H1 (cell line): ENCODE results near the gene DIP2C. TPM values are rescaled to one million over a fixed set of nuclear protein-coding genes. Genes with fewer than 3 reads are reported as not detected.

Experiments used
- CTCF ChIA-PET: fragments of 300-600 bp; sonication (Branson Sonifier 250); formaldehyde crosslinking; loops from one replicate; lab custom pipeline; 2021; ENCODE audit not compliant: partially characterized antibody; lab: Charles Lee
- POLR2A ChIA-PET: fragments of 300-600 bp; sonication (Branson Sonifier 250); formaldehyde crosslinking; loops from one replicate; lab custom pipeline; 2021; ENCODE audit warnings: inconsistent platforms; ENCODE audit not compliant: partially characterized antibody; lab: Charles Lee
- DNase-seq, 2 experiments: peaks; one replicate each; pipeline versions ENCODE4 v3.0.0 to v3.0.0-alpha.2; 2010 to 2022; ENCODE audit warnings: low spot score in 2 of 2, low read depth in 1 of 2, mixed read lengths in 1 of 2
- FAIRE-seq: peaks from 2 replicates; lab custom pipeline; 2011; peaks lifted over from hg19 to GRCh38; lab: Jason Lieb, UNC
- H2AFZ ChIP-seq: 2 replicates; pipeline ENCODE4 v1.8.1; 2012; ENCODE audit warnings: low read length, inconsistent platforms
- H2AK5ac ChIP-seq: 2 replicates; pipeline ENCODE4 v1.6.1; 2013; ENCODE audit warnings: low read depth, low read length
- H2BK120ac ChIP-seq: replicated peaks from 2 replicates; pipeline ENCODE3; 2013; ENCODE audit warnings: low read depth, low read length, inconsistent platforms
- H2BK12ac ChIP-seq: 2 replicates; pipeline ENCODE4 v1.6.1; 2013; ENCODE audit warnings: low read depth, low read length
- H2BK15ac ChIP-seq: 2 replicates; pipeline ENCODE4 v1.6.1; 2013; ENCODE audit warnings: low read length
- H2BK20ac ChIP-seq: 2 replicates; pipeline ENCODE4 v1.6.1; 2013; ENCODE audit warnings: low read length
- H2BK5ac ChIP-seq: 2 replicates; pipeline ENCODE4 v1.6.1; 2013; ENCODE audit warnings: low read depth, low read length
- H3K14ac ChIP-seq: 2 replicates; pipeline ENCODE4 v1.6.1; 2013; ENCODE audit warnings: inconsistent platforms; ENCODE audit not compliant: insufficient read length
- H3K18ac ChIP-seq: 2 replicates; pipeline ENCODE4 v1.6.1; 2013; ENCODE audit warnings: low read length; ENCODE audit errors: extremely low read depth
- H3K23ac ChIP-seq: 2 replicates; pipeline ENCODE4 v1.6.1; 2013; ENCODE audit warnings: inconsistent platforms; ENCODE audit not compliant: insufficient read length
- H3K23me2 ChIP-seq: 2 replicates; pipeline ENCODE4 v1.6.1; 2013; ENCODE audit warnings: low read depth, low read length
- H3K27ac ChIP-seq: 2 replicates; pipeline ENCODE4 v1.6.1; 2011; ENCODE audit warnings: low read depth, low read length, inconsistent platforms
- H3K27me3 ChIP-seq, 4 experiments: replicated peaks in 1 of 4; 1 replicate in 1 of 4; 2 replicates in 3 of 4; pipeline versions ENCODE4 v1.6.1 to v1.8.1; 2011 to 2013; ENCODE audit warnings: low read length in 3 of 4, mild to moderate bottlenecking in 3 of 4, inconsistent platforms in 2 of 4, mixed read lengths in 2 of 4, moderate library complexity in 1 of 4; ENCODE audit not compliant: control insufficient read depth in 3 of 4, insufficient read depth in 3 of 4; ENCODE audit errors: extremely low read depth in 1 of 4
- H3K36me3 ChIP-seq, 4 experiments: 2 replicates each; pipeline versions ENCODE4 v1.6.1 to v1.8.1; 2011 to 2013; ENCODE audit warnings: mild to moderate bottlenecking in 4 of 4, low read length in 3 of 4, moderate library complexity in 2 of 4, control low read depth in 1 of 4, inconsistent platforms in 1 of 4; ENCODE audit not compliant: insufficient read depth in 4 of 4, control insufficient read depth in 2 of 4
- H3K4ac ChIP-seq: replicated peaks from 2 replicates; pipeline ENCODE3; 2013; ENCODE audit warnings: low read length, low read depth, mixed read lengths, inconsistent platforms; ENCODE audit not compliant: insufficient read length
- H3K4me1 ChIP-seq, 4 experiments: replicated peaks in 1 of 4; 1 replicate in 1 of 4; 2 replicates in 3 of 4; pipeline versions ENCODE4 v1.6.1 to v1.8.1; 2011 to 2013; ENCODE audit warnings: low read length in 3 of 4, inconsistent platforms in 2 of 4, mixed read lengths in 1 of 4; ENCODE audit not compliant: insufficient read depth in 4 of 4, control insufficient read depth in 3 of 4
- H3K4me2 ChIP-seq, 2 experiments: 2 replicates each; pipeline versions ENCODE4 v1.6.1 to v1.8.1; 2011 to 2013; ENCODE audit warnings: low read depth in 2 of 2, low read length in 2 of 2, control low read depth in 1 of 2, inconsistent platforms in 1 of 2, mild to moderate bottlenecking in 1 of 2; ENCODE audit not compliant: insufficient read depth in 1 of 2
- H3K4me3 ChIP-seq, 4 experiments: fragments of 200-600, 300-600 bp in 1 of 4; sonication (generic), shearing (Covaris generic), sonication (Bioruptor Twin) in 1 of 4; 2 replicates each; pipeline versions ENCODE4 v1.5.1 to v1.8.1; 2011 to 2016; ENCODE audit warnings: low read length in 4 of 4, low read depth in 3 of 4, control low read depth in 2 of 4, inconsistent platforms in 2 of 4, mild to moderate bottlenecking in 2 of 4, mixed read lengths in 1 of 4, moderate library complexity in 1 of 4; ENCODE audit not compliant: insufficient read depth in 2 of 4; ENCODE audit errors: extremely low read depth in 1 of 4
- H3K56ac ChIP-seq: replicated peaks from 2 replicates; pipeline ENCODE3; 2013; ENCODE audit warnings: low read depth, mild to moderate bottlenecking, mixed read lengths, low read length, inconsistent platforms; ENCODE audit not compliant: insufficient read length
- H3K79me1 ChIP-seq: 2 replicates; pipeline ENCODE4 v1.6.1; 2013; ENCODE audit warnings: low read depth, low read length, control low read depth
- H3K79me2 ChIP-seq, 2 experiments: 2 replicates each; pipeline versions ENCODE4 v1.6.1 to v1.8.1; 2012 to 2013; ENCODE audit warnings: low read length in 2 of 2, mild to moderate bottlenecking in 2 of 2, inconsistent platforms in 1 of 2; ENCODE audit not compliant: insufficient read depth in 2 of 2, control insufficient read depth in 1 of 2
- H3K9ac ChIP-seq, 4 experiments: replicated peaks in 1 of 4; 1 replicate in 1 of 4; 2 replicates in 3 of 4; pipeline versions ENCODE4 v1.6.1 to v1.8.1; 2011 to 2013; ENCODE audit warnings: low read depth in 3 of 4, low read length in 3 of 4, control low read depth in 2 of 4, mild to moderate bottlenecking in 2 of 4, moderate library complexity in 2 of 4, inconsistent platforms in 1 of 4; ENCODE audit errors: extremely low read depth in 1 of 4
- H3K9me3 ChIP-seq, 2 experiments: 2 replicates each; pipeline versions ENCODE4 v1.6.1 to v1.8.1; 2012 to 2013; ENCODE audit warnings: mild to moderate bottlenecking in 2 of 2, moderate library complexity in 2 of 2, control low read depth in 1 of 2, inconsistent platforms in 1 of 2, low read depth in 1 of 2, low read length in 1 of 2, mixed read lengths in 1 of 2; ENCODE audit not compliant: insufficient read depth in 2 of 2
- H4K20me1 ChIP-seq, 2 experiments: replicated peaks in 1 of 2; 2 replicates each; pipeline versions ENCODE3 to v1.8.1; 2011 to 2013; ENCODE audit warnings: inconsistent platforms in 2 of 2, low read length in 2 of 2, mild to moderate bottlenecking in 1 of 2; ENCODE audit not compliant: insufficient read depth in 2 of 2, control insufficient read depth in 1 of 2
- H4K5ac ChIP-seq: 2 replicates; pipeline ENCODE4 v1.6.1; 2013; ENCODE audit warnings: low read length, low read depth, mixed read lengths, inconsistent platforms; ENCODE audit not compliant: insufficient read length
- H4K8ac ChIP-seq: 2 replicates; pipeline ENCODE4 v1.8.0; 2013; ENCODE audit warnings: mild to moderate bottlenecking, moderate library complexity, low read length, inconsistent platforms; ENCODE audit not compliant: insufficient read depth; ENCODE audit errors: extremely low read depth
- H4K91ac ChIP-seq: replicated peaks from 2 replicates; pipeline ENCODE3; 2013; ENCODE audit warnings: low read length, mixed read lengths, inconsistent platforms; ENCODE audit not compliant: insufficient read length
- WGBS, 2 experiments: shearing (Covaris generic) in 1 of 2; methylation state at CpG; one replicate each; pipeline versions ENCODE4 v1.1.6 to v1.1.7; 2013 to 2015; ENCODE audit warnings: low lambda C conversion rate in 2 of 2, mixed read lengths in 2 of 2, inconsistent platforms in 1 of 2, low coverage in 1 of 2, missing lambda C conversion rate in 1 of 2; ENCODE audit not compliant: insufficient replicate concordance in 2 of 2, insufficient coverage in 1 of 2, insufficient read length in 1 of 2; ENCODE audit errors: extremely low coverage in 1 of 2, missing lambda C conversion rate in 1 of 2; 5-methylcytosine and 5-hydroxymethylcytosine counted together
- polyA plus RNA-seq, 7 experiments: library from polyadenylated mRNA; depleted of rRNA in 3 of 7; stranded (reverse) in 5 of 7; unstranded in 2 of 7; fragments of >200 nt in 5 of 7; fragments of 200-250 nt in 2 of 7; gene quantifications; 1 replicate in 5 of 7; 2 replicates in 1 of 7; 4 replicates in 1 of 7; pipeline versions ENCODE4 v1.2.1 to v1.2.3, GENCODE V29; 2011 to 2013; ENCODE audit warnings: missing spikeins in 2 of 7, mixed read lengths in 2 of 7
- total RNA-seq: library from RNA; stranded (reverse); fragmentation: NEBNext Ultra II Directional; extraction: Animal tissue kit (Norgen Biotek cat#: 25700); gene quantifications from 2 replicates; pipeline ENCODE4 v1.2.1, GENCODE V29; 2021

DIP2C gene
- total and polyA plus RNA-seq, 2 of the 8 experiments (the other 6 are each of a cell fraction or from before 2014, with no cell fraction given), result 3.8 to 9.3 TPM

DNA sequence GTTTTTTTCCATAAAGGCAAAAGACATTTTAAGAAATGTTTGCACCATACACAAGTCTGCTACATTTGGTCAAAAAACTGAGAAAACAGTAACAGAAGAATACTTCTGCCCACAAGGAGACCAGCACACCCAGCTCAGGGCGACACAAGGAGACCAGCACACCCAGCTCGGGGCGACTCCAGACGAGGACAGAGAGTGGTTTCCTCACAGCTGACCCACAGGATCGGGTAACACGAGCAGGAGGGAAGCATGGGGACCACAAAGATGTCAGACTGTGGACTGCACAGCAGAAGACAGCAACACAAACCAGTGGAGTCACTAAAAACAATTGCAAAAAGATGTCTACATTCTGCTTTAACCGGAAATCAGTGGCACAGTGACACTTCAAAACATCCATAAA is 237.6 kb downstream of the DIP2C start:
- Histone ChIP-seq H3K23ac (no peak overlapping the region), H3K4me2 (no peak overlapping the region), H3K56ac (no peak overlapping the region), H3K4ac (no peak overlapping the region), H4K5ac (no peak overlapping the region), H3K23me2 (no peaks in the 10 kb centered on the region), H2BK15ac (no peak overlapping the region), H3K36me3 (no peaks in the 10 kb centered on the region), H2BK5ac (no peak overlapping the region), H2AK5ac (no peak overlapping the region), H2BK120ac (no peak overlapping the region), H2AFZ (no peak overlapping the region), H4K91ac (no peak overlapping the region), H3K79me2 (no peaks in the 10 kb centered on the region), H3K9me3 (no peaks in the 10 kb centered on the region), H4K8ac (no peak overlapping the region), H3K9ac (no peak overlapping the region), H3K27me3 (no peaks in the 10 kb centered on the region), H3K4me1 (no peaks in the 10 kb centered on the region; a peak in 1 of 7 replicates), H3K4me3 (no peak overlapping the region), H3K18ac (no peak overlapping the region), H3K27ac (no peak overlapping the region), H3K79me1 (no peaks in the 10 kb centered on the region; the same call in 1 of the 2 replicates), H4K20me1 (no peaks in the 10 kb centered on the region), H2BK12ac (no peak overlapping the region), H3K14ac (no peak overlapping the region), H2BK20ac (no peak overlapping the region)
- no peak for FAIRE-seq
- ChIA-PET CTCF (interaction anchor here (1.4 kb wide), 2 partner anchors 9 to 36 kb away, joined by 4 read pairs; no protein-coding TSS in a partner anchor), POLR2A (no interaction called here)
- 90% methylated on average over 7 of the region's 7 CpGs; no CpG with 5 or more reads in 1 of the 2 experiments for WGBS, 2 experiments
- DNase-seq, result no peak
